Measurements from ENCODE around the gene BICRA. TPM values are rescaled to one million over a fixed set of nuclear protein-coding genes. Genes with fewer than 3 reads are reported as not detected.

The BICRA gene
- total RNA-seq, 1 experiment from 2014 or later: 29.3 TPM

- H2AFZ ChIP-seq (ENCODE audit: low read length): no peak within 1 kb of the TSS
- Mint-ChIP-seq H3K27ac (no peak within 1 kb of the TSS), H3K4me3 (peak within 1 kb of the TSS; percentile 71 to 84), H3K27me3 (ENCODE audit: low read depth) (peaks cover 11% of the 10 kb centered on the region), H3K36me3 (ENCODE audit: insufficient read depth in 1 of 3, low read depth in 3 of 3) (peaks cover 2 to 30% (median 18%) of the 10 kb centered on the region in 3 experiments), H3K9me3 (peaks cover 18% of the 10 kb centered on the region in 2 experiments), H3K4me1 (peaks cover 8 to 11% of the 10 kb centered on the region in 2 experiments; a peak in 3 of 4 replicates)
- H2BK120ac ChIP-seq (ENCODE audit: low read depth, low read length, poor library complexity, severe bottlenecking): no peak within 1 kb of the TSS
- peak; percentile 100 for TF ChIP-seq CTCF (conservative IDR thresholded peaks at IDR 0.05)
- no peaks in the 10 kb centered on the region for H3K23me2 ChIP-seq (ENCODE audit: insufficient read length, low read depth, low read length, poor library complexity, severe bottlenecking)
- H4K20me1 ChIP-seq (ENCODE audit: control insufficient read depth, insufficient read depth, insufficient read length): no peaks in the 10 kb centered on the region
- no peak within 1 kb of the TSS for H2BK5ac ChIP-seq (ENCODE audit: insufficient read length, low read length)
- H4K91ac ChIP-seq (ENCODE audit: insufficient read length, low read depth, low read length): no peak within 1 kb of the TSS
- no peaks in the 10 kb centered on the region for H3K79me1 ChIP-seq (ENCODE audit: insufficient read depth, low read depth, low read length, poor library complexity, severe bottlenecking)
- no peak within 1 kb of the TSS for H2BK15ac ChIP-seq (ENCODE audit: low read depth, low read length)
- H3K27ac ChIP-seq (ENCODE audit: insufficient read length, low read depth, low read length): no peak within 1 kb of the TSS
- WGBS (ENCODE audit: extremely low coverage, insufficient read length, low lambda C conversion rate): no CpG with 5 or more reads among the region's 52 CpGs
- H3K4me1 ChIP-seq (ENCODE audit: insufficient read depth, low read length): no peaks in the 10 kb centered on the region
- no peak within 1 kb of the TSS for H2BK12ac ChIP-seq (ENCODE audit: insufficient read length, low read depth, low read length)
- H2BK20ac ChIP-seq (ENCODE audit: low read depth, low read length, poor library complexity, severe bottlenecking): no peak within 1 kb of the TSS
- no peak within 1 kb of the TSS for H2AK5ac ChIP-seq (ENCODE audit: insufficient read length, low read length)
- peak within 1 kb of the TSS; percentile 34 for H3K4me2 ChIP-seq (ENCODE audit: insufficient read depth, insufficient read length, low read length)
- H3K14ac ChIP-seq (ENCODE audit: insufficient read depth, low read length): no peak within 1 kb of the TSS
- H4K5ac ChIP-seq (ENCODE audit: insufficient read length, low read depth, low read length): no peak within 1 kb of the TSS
- peak; percentile 64 for DNase-seq
- H3K9me3 ChIP-seq (ENCODE audit: control insufficient read depth, low read depth, low read length): no peaks in the 10 kb centered on the region
- no peak within 1 kb of the TSS for H3K23ac ChIP-seq (ENCODE audit: insufficient read length, low read depth, low read length)
- no peak within 1 kb of the TSS for H3K4ac ChIP-seq (ENCODE audit: low read depth, low read length)
- no peak within 1 kb of the TSS for H4K8ac ChIP-seq (replicated peaks; ENCODE audit: insufficient read length, low read depth, low read length)
- no peaks in the 10 kb centered on the region for H3K79me2 ChIP-seq (ENCODE audit: insufficient read depth, low read length)
- no peaks in the 10 kb centered on the region for H3K27me3 ChIP-seq (ENCODE audit: insufficient read depth, low read length)
- no peak within 1 kb of the TSS for H3K18ac ChIP-seq (ENCODE audit: insufficient read length, low read depth, low read length)
- no peak within 1 kb of the TSS for H3K56ac ChIP-seq (ENCODE audit: insufficient read length, low read depth, low read length)
- H3T11ph ChIP-seq (ENCODE audit: low read length): no peak within 1 kb of the TSS
- no peak within 1 kb of the TSS for H3K9ac ChIP-seq (ENCODE audit: extremely low read depth, insufficient read length, low read length)
Measured at GRCh38 chr19:47713046-47714021, 104.4 kb downstream of the BICRA start, which contains the start of gene EHD2. Gene EHD2 (plus strand): TSS chr19:47713422. CDS start chr19:47716613, 3,191 bp downstream.

All from H9 (cell line).